Astrocyte (in vitro differentiated cells and primary cell): ENCODE measurements around the gene LSM14A. TPM values are rescaled to one million over a fixed set of nuclear protein-coding genes. Genes with fewer than 3 reads are reported as not detected.

Experiments
- DNase-seq: peaks from one replicate; pipeline ENCODE4 v3.0.0-alpha.2; 2010; ENCODE audit warnings: low read depth
- FAIRE-seq: peaks from 2 replicates; lab custom pipeline; 2011; peaks lifted over from hg19 to GRCh38; lab: Jason Lieb, UNC
- H2AFZ ChIP-seq: 2 replicates; pipeline ENCODE4 v1.6.0; 2012; ENCODE audit warnings: low read depth, low read length, inconsistent platforms
- H3K27ac ChIP-seq: 2 replicates; pipeline ENCODE4 v1.5.1; 2011; ENCODE audit warnings: low read depth, low read length, inconsistent platforms
- H3K27me3 ChIP-seq: 2 replicates; pipeline ENCODE4 v1.6.0; 2011; ENCODE audit warnings: low read length, inconsistent platforms; ENCODE audit not compliant: insufficient read depth
- H3K36me3 ChIP-seq: 2 replicates; pipeline ENCODE4 v1.5.1; 2011; ENCODE audit warnings: low read length, inconsistent platforms; ENCODE audit not compliant: insufficient read depth
- H3K4me1 ChIP-seq: 2 replicates; pipeline ENCODE4 v1.5.1; 2011; ENCODE audit warnings: low read length, inconsistent platforms; ENCODE audit not compliant: insufficient read depth
- H3K4me2 ChIP-seq: 2 replicates; pipeline ENCODE4 v1.6.0; 2012; ENCODE audit warnings: low read length, inconsistent platforms
- H3K4me3 ChIP-seq: 2 replicates; pipeline ENCODE4 v1.5.1; 2011; ENCODE audit warnings: low read depth, mild to moderate bottlenecking, low read length, inconsistent platforms; ENCODE audit not compliant: insufficient read depth
- H3K79me2 ChIP-seq: 2 replicates; pipeline ENCODE4 v1.6.0; 2012; ENCODE audit warnings: mild to moderate bottlenecking, low read length, inconsistent platforms; ENCODE audit not compliant: insufficient read depth
- H3K9ac ChIP-seq: 2 replicates; pipeline ENCODE4 v1.6.0; 2012; ENCODE audit warnings: mild to moderate bottlenecking, low read length, inconsistent platforms
- H3K9me3 ChIP-seq: 2 replicates; pipeline ENCODE4 v1.5.1; 2012; ENCODE audit warnings: low read depth, mild to moderate bottlenecking, low read length, inconsistent platforms; ENCODE audit not compliant: insufficient read depth
- H4K20me1 ChIP-seq: 2 replicates; pipeline ENCODE4 v1.6.0; 2012; ENCODE audit warnings: low read length, inconsistent platforms; ENCODE audit not compliant: insufficient read depth
- H3K27ac Mint-ChIP-seq: one replicate; pipeline ENCODE4 v1.8.0; 2021; ENCODE audit warnings: mild to moderate bottlenecking, mixed read lengths; ENCODE audit not compliant: unreplicated experiment
- H3K27me3 Mint-ChIP-seq: one replicate; pipeline ENCODE4 v1.8.0; 2021; ENCODE audit warnings: low read depth, mixed read lengths; ENCODE audit not compliant: unreplicated experiment
- H3K36me3 Mint-ChIP-seq: one replicate; pipeline ENCODE4 v1.8.0; 2021; ENCODE audit warnings: low read depth, mixed read lengths; ENCODE audit not compliant: unreplicated experiment
- H3K4me1 Mint-ChIP-seq: one replicate; pipeline ENCODE4 v1.8.0; 2021; ENCODE audit warnings: low read depth, mixed read lengths; ENCODE audit not compliant: unreplicated experiment
- H3K4me3 Mint-ChIP-seq: one replicate; pipeline ENCODE4 v1.8.0; 2021; ENCODE audit warnings: mild to moderate bottlenecking, moderate library complexity, mixed read lengths; ENCODE audit not compliant: unreplicated experiment
- H3K9me3 Mint-ChIP-seq: one replicate; pipeline ENCODE4 v1.8.0; 2021; ENCODE audit warnings: mild to moderate bottlenecking, mixed read lengths; ENCODE audit not compliant: unreplicated experiment
- EZH2 ChIP-seq: IDR thresholded peaks from 2 replicates; pipeline ENCODE4 v1.6.1; 2012; ENCODE audit warnings: mild to moderate bottlenecking, low read length, inconsistent platforms; ENCODE audit not compliant: insufficient read depth
- total RNA-seq: library from RNA; stranded (reverse); gene quantifications from 2 replicates; pipeline ENCODE4 v1.2.1, GENCODE V29; 2021
- TF ChIP-seq, protein P1 (sequence below): IDR thresholded peaks from 2 replicates; pipeline ENCODE4 v1.5.1; 2011; ENCODE audit warnings: low read depth, mild to moderate bottlenecking, inconsistent platforms, low read length, moderate library complexity; ENCODE audit not compliant: insufficient read depth

LSM14A gene
- total RNA-seq, 1 donor from 2014 or later, result 88.4 TPM

DNA sequence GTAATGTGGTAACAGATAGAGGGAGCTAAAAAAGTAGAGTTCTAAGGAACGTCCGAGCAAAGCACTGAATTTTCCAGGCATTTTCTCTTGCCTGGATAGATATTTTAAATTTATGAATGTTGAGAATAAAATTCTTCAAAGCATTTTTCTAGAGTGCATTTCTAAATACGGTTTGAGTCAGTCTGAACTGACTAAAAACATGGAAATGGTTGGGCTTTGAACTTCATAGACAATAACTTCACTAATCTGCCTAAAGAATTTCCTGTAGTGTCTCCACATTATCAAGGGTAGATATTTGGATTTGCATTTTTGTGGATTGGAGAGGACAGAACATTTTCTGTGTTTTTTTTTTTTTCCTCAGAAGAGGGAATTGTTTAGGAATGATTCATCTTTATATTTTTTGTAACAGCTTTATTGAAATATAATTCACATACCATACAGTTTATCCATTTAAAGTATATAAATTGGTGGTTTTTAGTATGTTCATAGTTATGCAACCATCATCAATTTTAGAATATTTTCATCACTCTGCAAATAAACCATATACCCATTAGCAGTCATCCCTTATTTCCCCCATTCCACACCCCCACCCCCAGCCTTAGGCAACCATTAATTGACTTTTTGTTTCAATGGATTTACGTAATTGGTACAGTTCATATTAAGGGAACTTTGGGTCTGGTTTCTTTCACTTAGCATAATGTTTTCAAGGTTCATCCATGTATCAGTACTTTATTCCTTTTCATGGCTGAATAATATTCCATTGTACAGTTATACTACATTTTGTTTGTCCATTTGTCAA is 102.7 kb downstream of the LSM14A start:
- FAIRE-seq, result peak; percentile 70
- peak overlapping the region; percentile 96 for H3K27ac ChIP-seq
- no peaks in the 10 kb centered on the region for H3K27me3 Mint-ChIP-seq

GRCh38 chr19:34275705-34276104 is 103.4 kb downstream of the LSM14A start:
- no peak overlapping the region for H2AFZ ChIP-seq
- H3K36me3 ChIP-seq, result no peaks in the 10 kb centered on the region
- H3K4me1 Mint-ChIP-seq, result peaks cover 19% of the 10 kb centered on the region
- no peaks in the 10 kb centered on the region for H3K9me3 ChIP-seq
- H3K9me3 Mint-ChIP-seq, result no peaks in the 10 kb centered on the region
- no peaks in the 10 kb centered on the region for H3K27me3 ChIP-seq
- no peak for DNase-seq
- peaks cover 72% of the 10 kb centered on the region for H3K79me2 ChIP-seq
- no peak for TF ChIP-seq EZH2
- TF ChIP-seq, protein P1, sequence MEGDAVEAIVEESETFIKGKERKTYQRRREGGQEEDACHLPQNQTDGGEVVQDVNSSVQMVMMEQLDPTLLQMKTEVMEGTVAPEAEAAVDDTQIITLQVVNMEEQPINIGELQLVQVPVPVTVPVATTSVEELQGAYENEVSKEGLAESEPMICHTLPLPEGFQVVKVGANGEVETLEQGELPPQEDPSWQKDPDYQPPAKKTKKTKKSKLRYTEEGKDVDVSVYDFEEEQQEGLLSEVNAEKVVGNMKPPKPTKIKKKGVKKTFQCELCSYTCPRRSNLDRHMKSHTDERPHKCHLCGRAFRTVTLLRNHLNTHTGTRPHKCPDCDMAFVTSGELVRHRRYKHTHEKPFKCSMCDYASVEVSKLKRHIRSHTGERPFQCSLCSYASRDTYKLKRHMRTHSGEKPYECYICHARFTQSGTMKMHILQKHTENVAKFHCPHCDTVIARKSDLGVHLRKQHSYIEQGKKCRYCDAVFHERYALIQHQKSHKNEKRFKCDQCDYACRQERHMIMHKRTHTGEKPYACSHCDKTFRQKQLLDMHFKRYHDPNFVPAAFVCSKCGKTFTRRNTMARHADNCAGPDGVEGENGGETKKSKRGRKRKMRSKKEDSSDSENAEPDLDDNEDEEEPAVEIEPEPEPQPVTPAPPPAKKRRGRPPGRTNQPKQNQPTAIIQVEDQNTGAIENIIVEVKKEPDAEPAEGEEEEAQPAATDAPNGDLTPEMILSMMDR, result no peak
- H4K20me1 ChIP-seq, result no peaks in the 10 kb centered on the region
- H3K4me3 ChIP-seq, result no peak overlapping the region
- H3K4me1 ChIP-seq, result peaks cover 29% of the 10 kb centered on the region
- H3K27ac Mint-ChIP-seq, result no peak overlapping the region
- H3K4me2 ChIP-seq, result peak overlapping the region; percentile 19
- peak overlapping the region; percentile 57 for H3K27ac ChIP-seq
- H3K36me3 Mint-ChIP-seq, result peaks cover under 1% of the 10 kb centered on the region
- no peak overlapping the region for H3K9ac ChIP-seq
- no peaks in the 10 kb centered on the region for H3K27me3 Mint-ChIP-seq
- H3K4me3 Mint-ChIP-seq, result peak overlapping the region; percentile 6
- FAIRE-seq, result no peak

More for the DNA sequence above, 102.7 kb downstream of the LSM14A start:
- Histone ChIP-seq H2AFZ (no peak overlapping the region), H3K4me3 (no peak overlapping the region), H3K4me1 (peaks cover 36% of the 10 kb centered on the region), H3K9me3 (no peaks in the 10 kb centered on the region), H3K9ac (peak overlapping the region; percentile 83), H3K36me3 (no peaks in the 10 kb centered on the region), H3K79me2 (peaks cover 72% of the 10 kb centered on the region), H3K27me3 (no peaks in the 10 kb centered on the region), H3K4me2 (peak overlapping the region; percentile 84), H4K20me1 (no peaks in the 10 kb centered on the region)
- H3K9me3 Mint-ChIP-seq, result no peaks in the 10 kb centered on the region
- no peak for TF ChIP-seq EZH2
- TF ChIP-seq, protein P1, result no peak
- peak overlapping the region; percentile 75 for H3K27ac Mint-ChIP-seq
- peaks cover 26% of the 10 kb centered on the region for H3K4me1 Mint-ChIP-seq
- DNase-seq, result peak; percentile 97
- H3K4me3 Mint-ChIP-seq, result no peak overlapping the region
- H3K36me3 Mint-ChIP-seq, result peaks cover 4% of the 10 kb centered on the region

- Mint-ChIP-seq H3K4me1 (peaks cover 18% of the 10 kb centered on the region), H3K9me3 (no peaks in the 10 kb centered on the region), H3K4me3 (no peak overlapping the region), H3K36me3 (no peaks in the 10 kb centered on the region), H3K27ac (no peak overlapping the region), H3K27me3 (no peaks in the 10 kb centered on the region)
- peak overlapping the region; percentile 10 for H3K4me2 ChIP-seq
- no peak overlapping the region for H2AFZ ChIP-seq
- DNase-seq, result no peak
- no peak overlapping the region for H3K4me3 ChIP-seq
- peaks cover 28% of the 10 kb centered on the region for H3K4me1 ChIP-seq
- no peak overlapping the region for H3K27ac ChIP-seq
- TF ChIP-seq, protein P1, result no peak
- no peak for TF ChIP-seq EZH2
- no peak overlapping the region for H3K9ac ChIP-seq
- FAIRE-seq, result no peak
- peaks cover 73% of the 10 kb centered on the region for H3K79me2 ChIP-seq
- no peaks in the 10 kb centered on the region for H4K20me1 ChIP-seq
- H3K36me3 ChIP-seq, result no peaks in the 10 kb centered on the region
- H3K9me3 ChIP-seq, result no peaks in the 10 kb centered on the region
- no peaks in the 10 kb centered on the region for H3K27me3 ChIP-seq
These were observed 104.3 kb downstream of the LSM14A start for GRCh38 chr19:34276614-34277013.
